Gastrocnemius medialis (tissue), 4 donors: ENCODE data around the gene ITPKB. TPM values are rescaled to one million over a fixed set of nuclear protein-coding genes. Genes with fewer than 3 reads are reported as not detected.

Source experiments
- ATAC-seq, 2 donors: fragments of 150-250 bp; one replicate each; pipeline ENCODE4 v1.9.1; 2016
- DNase-seq, 2 donors: peaks; one replicate each; pipeline ENCODE4 v3.0.0-alpha.2; 2019
- H3K27ac ChIP-seq, 4 donors: fragments of 200-600 bp; sonication (generic); 1 replicate in 1 of 4; 2 replicates in 3 of 4; pipeline ENCODE4 v1.5.1; 2016 to 2018; ENCODE audit warnings: mild to moderate bottlenecking in 2 of 4, moderate library complexity in 1 of 4
- H3K27me3 ChIP-seq, 3 donors: fragments of 200-600 bp; sonication (generic) in 2 of 3; 1 replicate in 1 of 3; 2 replicates in 2 of 3; pipeline versions ENCODE4 v1.5.1 to v1.6.0; 2016 to 2019; ENCODE audit warnings: mild to moderate bottlenecking in 1 of 3, moderate library complexity in 1 of 3
- H3K36me3 ChIP-seq, 2 donors: fragments of 200-600 bp; sonication (generic) in 1 of 2; one replicate each; pipeline ENCODE4 v1.5.1; 2017 to 2018
- H3K4me1 ChIP-seq, 2 donors: fragments of 200-600 bp; sonication (generic) in 1 of 2; one replicate each; pipeline ENCODE4 v1.5.1; 2016 to 2017; ENCODE audit warnings: mild to moderate bottlenecking in 2 of 2
- H3K4me3 ChIP-seq, 4 donors: fragments of 200-600 bp; sonication (generic) in 3 of 4; 1 replicate in 1 of 4; 2 replicates in 3 of 4; pipeline ENCODE4 v1.5.1; 2016 to 2019; ENCODE audit warnings: mild to moderate bottlenecking in 2 of 4
- H3K9me3 ChIP-seq, 3 donors: fragments of 200-600 bp; sonication (generic) in 2 of 3; 1 replicate in 1 of 3; 2 replicates in 2 of 3; pipeline ENCODE4 v1.5.1; 2016 to 2019
- POLR2A ChIP-seq, 2 donors: fragments of 450-650 bp; IDR thresholded peaks; one replicate each; pipeline ENCODE4 v1.6.1; 2017; ENCODE audit warnings: antibody characterized with exemption in 2 of 2, mild to moderate bottlenecking in 2 of 2, moderate library complexity in 2 of 2
- in situ Hi-C, 4 donors: fragments of 200-750 bp; cut with MboI; loops; one replicate each; pipeline versions ENCODE4 v1.15.0 to v1.8.0; 2017; ENCODE audit warnings: low sequenced_read_pairs in 4 of 4
- intact Hi-C: fragments of 100-400 bp; cut with DNase I; formaldehyde crosslinking; loops from one replicate; pipeline ENCODE4 v1.15.1; 2023; ENCODE audit warnings: low total_unique reads
- total RNA-seq, 4 donors: library from RNA; depleted of rRNA; stranded (reverse); fragments of >200 nt; gene quantifications; one replicate each; pipeline versions ENCODE4 v1.1.0 to v1.2.3, GENCODE V29; 2016
- TF ChIP-seq, protein P1 (sequence below), 5 experiments: fragments of 450-650 bp in 3 of 5; fragments of 200-600 bp in 2 of 5; sonication (generic) in 2 of 5; IDR thresholded peaks in 4 of 5; conservative IDR thresholded peaks in 1 of 5; 1 replicate in 4 of 5; 2 replicates in 1 of 5; pipeline ENCODE4 v1.5.1; 2016 to 2019; ENCODE audit warnings: antibody characterized with exemption in 5 of 5, mild to moderate bottlenecking in 3 of 5, moderate library complexity in 3 of 5

ITPKB gene
- total RNA-seq, 4 donors from 2014 or later, result 7.1 to 13.9 (median 7.8) TPM

DNA sequence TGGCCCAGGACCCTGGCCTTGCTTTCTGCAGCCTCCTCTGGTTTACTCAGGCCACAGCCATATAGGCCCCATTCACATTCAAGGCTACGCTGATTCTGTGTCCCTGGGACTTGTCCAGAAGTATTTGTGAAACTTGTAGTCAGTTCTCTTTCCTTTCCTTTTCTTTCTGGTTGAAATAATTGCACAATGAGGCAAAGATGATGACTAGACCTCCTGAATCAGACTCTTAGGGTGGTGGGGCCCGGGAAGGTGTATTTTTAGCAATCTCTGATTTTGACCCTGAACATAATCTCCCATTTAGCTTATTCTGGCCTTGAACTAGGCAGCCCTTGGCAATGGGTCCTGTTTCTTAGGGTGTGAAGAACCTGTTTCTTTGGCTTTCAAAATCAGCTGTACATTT, 150.6 kb downstream of the ITPKB start:
- peak overlapping the region; percentile 31 to 50 (median 44) for H3K27ac ChIP-seq
- intact Hi-C loops, result no loop called here

GRCh38 chr1:226586650-226587422, 152.2 kb downstream of the ITPKB start:
- Histone ChIP-seq H3K36me3 (no peaks in the 10 kb centered on the region), H3K4me3 (no peak overlapping the region), H3K4me1 (peaks cover 0 to 5% of the 10 kb centered on the region in 2 donors), H3K27ac (no peak overlapping the region), H3K9me3 (no peaks in the 10 kb centered on the region), H3K27me3 (no peaks in the 10 kb centered on the region)
- in situ Hi-C loops, result no loop called here
- no peak for DNase-seq
- ATAC-seq, result no peak
- TF ChIP-seq POLR2A (IDR thresholded peaks at IDR 0.05), result no peak
- TF ChIP-seq, protein P1, sequence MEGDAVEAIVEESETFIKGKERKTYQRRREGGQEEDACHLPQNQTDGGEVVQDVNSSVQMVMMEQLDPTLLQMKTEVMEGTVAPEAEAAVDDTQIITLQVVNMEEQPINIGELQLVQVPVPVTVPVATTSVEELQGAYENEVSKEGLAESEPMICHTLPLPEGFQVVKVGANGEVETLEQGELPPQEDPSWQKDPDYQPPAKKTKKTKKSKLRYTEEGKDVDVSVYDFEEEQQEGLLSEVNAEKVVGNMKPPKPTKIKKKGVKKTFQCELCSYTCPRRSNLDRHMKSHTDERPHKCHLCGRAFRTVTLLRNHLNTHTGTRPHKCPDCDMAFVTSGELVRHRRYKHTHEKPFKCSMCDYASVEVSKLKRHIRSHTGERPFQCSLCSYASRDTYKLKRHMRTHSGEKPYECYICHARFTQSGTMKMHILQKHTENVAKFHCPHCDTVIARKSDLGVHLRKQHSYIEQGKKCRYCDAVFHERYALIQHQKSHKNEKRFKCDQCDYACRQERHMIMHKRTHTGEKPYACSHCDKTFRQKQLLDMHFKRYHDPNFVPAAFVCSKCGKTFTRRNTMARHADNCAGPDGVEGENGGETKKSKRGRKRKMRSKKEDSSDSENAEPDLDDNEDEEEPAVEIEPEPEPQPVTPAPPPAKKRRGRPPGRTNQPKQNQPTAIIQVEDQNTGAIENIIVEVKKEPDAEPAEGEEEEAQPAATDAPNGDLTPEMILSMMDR (IDR thresholded peaks at IDR 0.05 in 4 of 5, conservative IDR thresholded peaks at IDR 0.05 in 1 of 5), result no peak
- intact Hi-C loops, result no loop called here

More for the DNA sequence above, 150.6 kb downstream of the ITPKB start:
- TF ChIP-seq POLR2A (IDR thresholded peaks at IDR 0.05), result no peak
- TF ChIP-seq, protein P1 (IDR thresholded peaks at IDR 0.05 in 4 of 5, conservative IDR thresholded peaks at IDR 0.05 in 1 of 5), result no peak
- Histone ChIP-seq H3K4me1 (peaks cover 0 to 5% of the 10 kb centered on the region in 2 donors), H3K27me3 (no peaks in the 10 kb centered on the region), H3K9me3 (no peaks in the 10 kb centered on the region), H3K4me3 (no peak overlapping the region), H3K36me3 (no peaks in the 10 kb centered on the region)
- ATAC-seq (peak; percentile 55 to 62), DNase-seq (no peak)
- in situ Hi-C loops, result no loop called here

GRCh38 chr1:226586116-226586515, 153.0 kb downstream of the ITPKB start:
- Histone ChIP-seq H3K4me3 (no peak overlapping the region), H3K36me3 (no peaks in the 10 kb centered on the region), H3K9me3 (no peaks in the 10 kb centered on the region), H3K27me3 (no peaks in the 10 kb centered on the region), H3K27ac (no peak overlapping the region), H3K4me1 (peaks cover 0 to 5% of the 10 kb centered on the region in 2 donors)
- TF ChIP-seq, protein P1 (IDR thresholded peaks at IDR 0.05 in 4 of 5, conservative IDR thresholded peaks at IDR 0.05 in 1 of 5), result no peak
- TF ChIP-seq POLR2A (IDR thresholded peaks at IDR 0.05), result no peak
- intact Hi-C loops, result no loop called here
- DNase-seq (no peak), ATAC-seq (no peak)
- in situ Hi-C loops, result no loop called here

GRCh38 chr1:226584164-226584563, 154.9 kb downstream of the ITPKB start:
- Histone ChIP-seq H3K9me3 (no peaks in the 10 kb centered on the region), H3K36me3 (no peaks in the 10 kb centered on the region), H3K27me3 (no peaks in the 10 kb centered on the region), H3K4me3 (no peak overlapping the region), H3K4me1 (peaks cover 0 to 5% of the 10 kb centered on the region in 2 donors), H3K27ac (no peak overlapping the region)
- ATAC-seq (no peak), DNase-seq (no peak)
- intact Hi-C loops, result no loop called here
- in situ Hi-C loops, result no loop called here
- no peak for TF ChIP-seq POLR2A (IDR thresholded peaks at IDR 0.05)
- TF ChIP-seq, protein P1 (IDR thresholded peaks at IDR 0.05 in 4 of 5, conservative IDR thresholded peaks at IDR 0.05 in 1 of 5), result no peak
